HL-60 (cell line): Measurements from ENCODE around the gene KIF14.

Experiments
- DNase-seq, 2 experiments: peaks; one replicate each; pipeline ENCODE4 v3.0.0-alpha.2; 2010 to 2020; ENCODE audit warnings: low read depth in 1 of 2, low spot score in 1 of 2
- H3K27ac ChIP-seq: fragments of 250-450 bp; sonication (Bioruptor Pico); replicated peaks from 2 replicates; pipeline ENCODE4 v1.5.1; 2020; ENCODE audit warnings: mild to moderate bottlenecking, moderate library complexity
- H3K27me3 ChIP-seq: fragments of 250-450 bp; sonication (Bioruptor Pico); 2 replicates; pipeline ENCODE4 v1.5.1; 2021; ENCODE audit warnings: mild to moderate bottlenecking, moderate library complexity; ENCODE audit not compliant: insufficient read depth, poor library complexity, severe bottlenecking
- H3K4me3 ChIP-seq: replicated peaks from 2 replicates; pipeline ENCODE4 v1.5.1; 2011; ENCODE audit warnings: mild to moderate bottlenecking, control low read depth, low read length; ENCODE audit not compliant: insufficient read depth
- CTCF ChIP-seq: IDR thresholded peaks from one replicate; pipeline ENCODE4 v1.5.1; 2011; ENCODE audit warnings: low read length, control low read depth, inconsistent platforms; ENCODE audit not compliant: insufficient read depth
- GABPA ChIP-seq: IDR thresholded peaks from 2 replicates; pipeline ENCODE4 v1.6.1; 2012; ENCODE audit warnings: low read depth
- POLR2AphosphoS5 ChIP-seq: IDR thresholded peaks from 2 replicates; pipeline ENCODE4 v1.6.1; 2012; ENCODE audit warnings: low read depth
- REST ChIP-seq: IDR thresholded peaks from 2 replicates; pipeline ENCODE4 v1.6.1; 2012; ENCODE audit warnings: low read depth; ENCODE audit not compliant: insufficient replicate concordance
- SPI1 ChIP-seq: IDR thresholded peaks from 2 replicates; pipeline ENCODE4 v1.6.1; 2012; ENCODE audit warnings: low read depth, mild to moderate bottlenecking, borderline replicate concordance

The KIF14 gene

GRCh38 chr1:200542162-200542561 is 78.4 kb downstream of the KIF14 start:
- H3K27me3 ChIP-seq, result no peaks in the 10 kb centered on the region
- H3K4me3 ChIP-seq, result no peak overlapping the region
- H3K27ac ChIP-seq, result no peak overlapping the region
- no peak for DNase-seq
- TF ChIP-seq SPI1 (no peak), CTCF (no peak)

GRCh38 chr1:200540281-200540680 is 80.3 kb downstream of the KIF14 start:
- H3K27me3 ChIP-seq, result no peaks in the 10 kb centered on the region
- TF ChIP-seq SPI1 (no peak), POLR2AphosphoS5 (no peak), CTCF (no peak), REST (no peak), GABPA (no peak)
- no peak for DNase-seq

GRCh38 chr1:200538179-200538578 is 82.4 kb downstream of the KIF14 start:
- no peak for TF ChIP-seq POLR2AphosphoS5
- no peak for TF ChIP-seq REST
- TF ChIP-seq CTCF, result no peak
- TF ChIP-seq GABPA, result no peak
- TF ChIP-seq SPI1, result no peak
- Histone ChIP-seq H3K27ac (no peak overlapping the region), H3K4me3 (no peak overlapping the region), H3K27me3 (no peaks in the 10 kb centered on the region)
- DNase-seq, result no peak

More at GRCh38 chr1:200540281-200540680, 80.3 kb downstream of the KIF14 start:
- Histone ChIP-seq H3K27ac (no peak overlapping the region), H3K4me3 (no peak overlapping the region)

GRCh38 chr1:200535605-200536004 is 84.9 kb downstream of the KIF14 start:
- peak in 1 of 2 experiments; percentile 24 for DNase-seq
- TF ChIP-seq REST, result no peak
- TF ChIP-seq CTCF, result no peak
- TF ChIP-seq GABPA, result no peak
- TF ChIP-seq POLR2AphosphoS5, result no peak
- TF ChIP-seq SPI1, result no peak

More at GRCh38 chr1:200535605-200536004, 84.9 kb downstream of the KIF14 start:
- Histone ChIP-seq H3K27me3 (no peaks in the 10 kb centered on the region), H3K4me3 (no peak overlapping the region), H3K27ac (no peak overlapping the region)
